ENCODE data around the gene SAFB2.

Gene SAFB2

DNA sequence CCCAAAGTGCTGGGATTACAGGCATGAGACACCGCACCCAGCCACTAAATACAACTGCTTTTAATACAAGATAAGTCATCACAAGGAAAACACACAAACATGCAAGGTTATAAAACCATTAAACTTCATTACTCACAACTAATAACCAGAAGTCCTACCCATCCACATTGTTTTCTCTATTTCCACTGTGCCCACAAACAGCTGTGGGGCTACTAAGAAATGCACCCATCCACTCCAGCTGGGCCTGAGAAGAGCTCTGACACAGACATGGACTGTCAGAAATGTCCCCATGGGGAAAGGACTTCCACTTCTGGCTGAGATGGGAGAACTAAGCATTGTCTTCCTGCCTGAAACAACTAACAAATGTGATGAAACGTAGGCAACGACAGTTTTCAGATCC, 17.2 kb downstream of the SAFB2 start:
- Histone ChIP-seq H3K36me3 (ENCODE audit: control insufficient read depth in 2 of 2, insufficient read depth in 1 of 2, low read length in 2 of 2) (peaks cover 70 to 97% of the 10 kb centered on the region in 2 experiments), H3K4me3 (ENCODE audit: low read depth, low read length) (no peak overlapping the region)
- CTCF ChIA-PET, result no interaction called here

GRCh38 chr19:5603626-5604025, 18.9 kb downstream of the SAFB2 start:
- ChIA-PET POLR2A (no interaction called here), CTCF (no interaction called here)
- no peaks in the 10 kb centered on the region for H3K9me3 ChIP-seq (ENCODE audit: control insufficient read depth, insufficient read depth, low read depth, low read length)
- no peak overlapping the region for H3K4me3 ChIP-seq (ENCODE audit: low read depth, low read length)
- no peak overlapping the region for H3K27ac ChIP-seq (ENCODE audit: extremely low read depth, low read depth, low read length)
- TF ChIP-seq ZNF658 (tag by site-specific recombination; IDR thresholded peaks at IDR 0.05), result no peak
- no peak for TF ChIP-seq ZBTB11 (tag by site-specific recombination; conservative IDR thresholded peaks at IDR 0.05; ENCODE audit: low read depth)
- no peak for TF ChIP-seq SETDB1 (IDR thresholded peaks at IDR 0.05; ENCODE audit: insufficient read length, low read length)
- TF ChIP-seq, protein P1, sequence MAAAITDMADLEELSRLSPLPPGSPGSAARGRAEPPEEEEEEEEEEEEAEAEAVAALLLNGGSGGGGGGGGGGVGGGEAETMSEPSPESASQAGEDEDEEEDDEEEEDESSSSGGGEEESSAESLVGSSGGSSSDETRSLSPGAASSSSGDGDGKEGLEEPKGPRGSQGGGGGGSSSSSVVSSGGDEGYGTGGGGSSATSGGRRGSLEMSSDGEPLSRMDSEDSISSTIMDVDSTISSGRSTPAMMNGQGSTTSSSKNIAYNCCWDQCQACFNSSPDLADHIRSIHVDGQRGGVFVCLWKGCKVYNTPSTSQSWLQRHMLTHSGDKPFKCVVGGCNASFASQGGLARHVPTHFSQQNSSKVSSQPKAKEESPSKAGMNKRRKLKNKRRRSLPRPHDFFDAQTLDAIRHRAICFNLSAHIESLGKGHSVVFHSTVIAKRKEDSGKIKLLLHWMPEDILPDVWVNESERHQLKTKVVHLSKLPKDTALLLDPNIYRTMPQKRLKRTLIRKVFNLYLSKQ (tag by site-specific recombination; IDR thresholded peaks at IDR 0.05; ENCODE audit: borderline replicate concordance), result no peak
- TF ChIP-seq, protein P2, sequence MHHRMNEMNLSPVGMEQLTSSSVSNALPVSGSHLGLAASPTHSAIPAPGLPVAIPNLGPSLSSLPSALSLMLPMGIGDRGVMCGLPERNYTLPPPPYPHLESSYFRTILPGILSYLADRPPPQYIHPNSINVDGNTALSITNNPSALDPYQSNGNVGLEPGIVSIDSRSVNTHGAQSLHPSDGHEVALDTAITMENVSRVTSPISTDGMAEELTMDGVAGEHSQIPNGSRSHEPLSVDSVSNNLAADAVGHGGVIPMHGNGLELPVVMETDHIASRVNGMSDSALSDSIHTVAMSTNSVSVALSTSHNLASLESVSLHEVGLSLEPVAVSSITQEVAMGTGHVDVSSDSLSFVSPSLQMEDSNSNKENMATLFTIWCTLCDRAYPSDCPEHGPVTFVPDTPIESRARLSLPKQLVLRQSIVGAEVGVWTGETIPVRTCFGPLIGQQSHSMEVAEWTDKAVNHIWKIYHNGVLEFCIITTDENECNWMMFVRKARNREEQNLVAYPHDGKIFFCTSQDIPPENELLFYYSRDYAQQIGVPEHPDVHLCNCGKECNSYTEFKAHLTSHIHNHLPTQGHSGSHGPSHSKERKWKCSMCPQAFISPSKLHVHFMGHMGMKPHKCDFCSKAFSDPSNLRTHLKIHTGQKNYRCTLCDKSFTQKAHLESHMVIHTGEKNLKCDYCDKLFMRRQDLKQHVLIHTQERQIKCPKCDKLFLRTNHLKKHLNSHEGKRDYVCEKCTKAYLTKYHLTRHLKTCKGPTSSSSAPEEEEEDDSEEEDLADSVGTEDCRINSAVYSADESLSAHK (tag by site-specific recombination; IDR thresholded peaks at IDR 0.05), result no peak
- no peak for TF ChIP-seq ZNF600 (tag by site-specific recombination; IDR thresholded peaks at IDR 0.05)
- TF ChIP-seq ZNF596 (tag by site-specific recombination; IDR thresholded peaks at IDR 0.05), result no peak
- TF ChIP-seq ZNF830 (tag by site-specific recombination; IDR thresholded peaks at IDR 0.05; ENCODE audit: low read depth), result no peak
- no peak for TF ChIP-seq ZEB2 (tag by site-specific recombination; IDR thresholded peaks at IDR 0.05)
- TF ChIP-seq CTCF (tag by site-specific recombination; IDR thresholded peaks at IDR 0.05), result no peak
- peaks cover 67 to 97% of the 10 kb centered on the region in 2 experiments for H3K36me3 ChIP-seq (ENCODE audit: control insufficient read depth in 2 of 2, insufficient read depth in 1 of 2, low read length in 2 of 2)
- H3K4me1 ChIP-seq (ENCODE audit: control insufficient read depth, insufficient read depth, low read length), result no peaks in the 10 kb centered on the region

More for the DNA sequence above, 17.2 kb downstream of the SAFB2 start:
- POLR2A ChIA-PET, result interaction anchor here (0.9 kb wide), 1 partner anchor 17 kb away, joined by 4 read pairs; the partner anchor contains the start of genes SAFB and SAFB2
- TF ChIP-seq ZNF391 (tag by site-specific recombination; IDR thresholded peaks at IDR 0.05; ENCODE audit: borderline replicate concordance, low read depth), result no peak
- TF ChIP-seq, protein P3, sequence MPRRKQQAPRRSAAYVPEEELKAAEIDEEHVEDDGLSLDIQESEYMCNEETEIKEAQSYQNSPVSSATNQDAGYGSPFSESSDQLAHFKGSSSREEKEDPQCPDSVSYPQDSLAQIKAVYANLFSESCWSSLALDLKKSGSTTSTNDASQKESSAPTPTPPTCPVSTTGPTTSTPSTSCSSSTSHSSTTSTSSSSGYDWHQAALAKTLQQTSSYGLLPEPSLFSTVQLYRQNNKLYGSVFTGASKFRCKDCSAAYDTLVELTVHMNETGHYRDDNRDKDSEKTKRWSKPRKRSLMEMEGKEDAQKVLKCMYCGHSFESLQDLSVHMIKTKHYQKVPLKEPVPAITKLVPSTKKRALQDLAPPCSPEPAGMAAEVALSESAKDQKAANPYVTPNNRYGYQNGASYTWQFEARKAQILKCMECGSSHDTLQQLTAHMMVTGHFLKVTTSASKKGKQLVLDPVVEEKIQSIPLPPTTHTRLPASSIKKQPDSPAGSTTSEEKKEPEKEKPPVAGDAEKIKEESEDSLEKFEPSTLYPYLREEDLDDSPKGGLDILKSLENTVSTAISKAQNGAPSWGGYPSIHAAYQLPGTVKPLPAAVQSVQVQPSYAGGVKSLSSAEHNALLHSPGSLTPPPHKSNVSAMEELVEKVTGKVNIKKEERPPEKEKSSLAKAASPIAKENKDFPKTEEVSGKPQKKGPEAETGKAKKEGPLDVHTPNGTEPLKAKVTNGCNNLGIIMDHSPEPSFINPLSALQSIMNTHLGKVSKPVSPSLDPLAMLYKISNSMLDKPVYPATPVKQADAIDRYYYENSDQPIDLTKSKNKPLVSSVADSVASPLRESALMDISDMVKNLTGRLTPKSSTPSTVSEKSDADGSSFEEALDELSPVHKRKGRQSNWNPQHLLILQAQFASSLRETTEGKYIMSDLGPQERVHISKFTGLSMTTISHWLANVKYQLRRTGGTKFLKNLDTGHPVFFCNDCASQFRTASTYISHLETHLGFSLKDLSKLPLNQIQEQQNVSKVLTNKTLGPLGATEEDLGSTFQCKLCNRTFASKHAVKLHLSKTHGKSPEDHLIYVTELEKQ (tag by site-specific recombination; IDR thresholded peaks at IDR 0.05; ENCODE audit: borderline replicate concordance), result no peak
- no peak for TF ChIP-seq MZF1 (tag by site-specific recombination; IDR thresholded peaks at IDR 0.05; ENCODE audit: borderline replicate concordance)
- TF ChIP-seq BCL11B (tag by site-specific recombination; IDR thresholded peaks at IDR 0.05; ENCODE audit: low read depth), result no peak
- TF ChIP-seq ZNF596 (tag by site-specific recombination; IDR thresholded peaks at IDR 0.05), result no peak
- TF ChIP-seq, protein P4, sequence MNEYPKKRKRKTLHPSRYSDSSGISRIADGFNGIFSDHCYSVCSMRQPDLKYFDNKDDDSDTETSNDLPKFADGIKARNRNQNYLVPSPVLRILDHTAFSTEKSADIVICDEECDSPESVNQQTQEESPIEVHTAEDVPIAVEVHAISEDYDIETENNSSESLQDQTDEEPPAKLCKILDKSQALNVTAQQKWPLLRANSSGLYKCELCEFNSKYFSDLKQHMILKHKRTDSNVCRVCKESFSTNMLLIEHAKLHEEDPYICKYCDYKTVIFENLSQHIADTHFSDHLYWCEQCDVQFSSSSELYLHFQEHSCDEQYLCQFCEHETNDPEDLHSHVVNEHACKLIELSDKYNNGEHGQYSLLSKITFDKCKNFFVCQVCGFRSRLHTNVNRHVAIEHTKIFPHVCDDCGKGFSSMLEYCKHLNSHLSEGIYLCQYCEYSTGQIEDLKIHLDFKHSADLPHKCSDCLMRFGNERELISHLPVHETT (tag by site-specific recombination; IDR thresholded peaks at IDR 0.05), result no peak
- TF ChIP-seq SCRT2 (tag by site-specific recombination; IDR thresholded peaks at IDR 0.05), result no peak
- TF ChIP-seq, protein P5, sequence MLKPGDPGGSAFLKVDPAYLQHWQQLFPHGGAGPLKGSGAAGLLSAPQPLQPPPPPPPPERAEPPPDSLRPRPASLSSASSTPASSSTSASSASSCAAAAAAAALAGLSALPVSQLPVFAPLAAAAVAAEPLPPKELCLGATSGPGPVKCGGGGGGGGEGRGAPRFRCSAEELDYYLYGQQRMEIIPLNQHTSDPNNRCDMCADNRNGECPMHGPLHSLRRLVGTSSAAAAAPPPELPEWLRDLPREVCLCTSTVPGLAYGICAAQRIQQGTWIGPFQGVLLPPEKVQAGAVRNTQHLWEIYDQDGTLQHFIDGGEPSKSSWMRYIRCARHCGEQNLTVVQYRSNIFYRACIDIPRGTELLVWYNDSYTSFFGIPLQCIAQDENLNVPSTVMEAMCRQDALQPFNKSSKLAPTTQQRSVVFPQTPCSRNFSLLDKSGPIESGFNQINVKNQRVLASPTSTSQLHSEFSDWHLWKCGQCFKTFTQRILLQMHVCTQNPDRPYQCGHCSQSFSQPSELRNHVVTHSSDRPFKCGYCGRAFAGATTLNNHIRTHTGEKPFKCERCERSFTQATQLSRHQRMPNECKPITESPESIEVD (tag by site-specific recombination; IDR thresholded peaks at IDR 0.05), result no peak
- TF ChIP-seq ZNF514 (tag by site-specific recombination; IDR thresholded peaks at IDR 0.05), result no peak
- no peaks in the 10 kb centered on the region for H3K9me3 ChIP-seq (ENCODE audit: control insufficient read depth, insufficient read depth, low read depth, low read length)
- no peaks in the 10 kb centered on the region for H3K4me1 ChIP-seq (ENCODE audit: control insufficient read depth, insufficient read depth, low read length)
- H3K27ac ChIP-seq (ENCODE audit: extremely low read depth, low read depth, low read length), result no peak overlapping the region
